A549 (cell line): Measurements from ENCODE around the gene MVB12B. TPM values are rescaled to one million over a fixed set of nuclear protein-coding genes. Genes with fewer than 3 reads are reported as not detected.
A peak's percentile ranks its signal among the peaks of the same experiment; 100 is the strongest.

Experiments used
- ATAC-seq, 2 experiments: fragments of 200-7000 bp in 1 of 2; fragments of >200 bp in 1 of 2; cut with Nextera tagmentation in 1 of 2; cut with Tn5 transposase in 1 of 2; 3 replicates each; pipeline versions ENCODE4 v1.8.0 to v1.9.1; 2018 to 2020; ENCODE audit warnings: mild to moderate bottlenecking in 1 of 2, moderate library complexity in 1 of 2
- CTCF ChIA-PET: fragments of 300-600 bp; sonication (Branson Sonifier 250); formaldehyde crosslinking; extraction: SDS; loops from one replicate; lab custom pipeline; 2021; ENCODE audit warnings: antibody characterized with exemption, inconsistent platforms; lab: Yijun Ruan, JAX
- POLR2A ChIA-PET: fragments of 350-600 bp; formaldehyde crosslinking; extraction: SDS; loops from one replicate; lab custom pipeline; 2021; ENCODE audit warnings: antibody characterized with exemption, inconsistent platforms; lab: Yijun Ruan, JAX
- DNase-seq, 2 experiments: peaks; one replicate each; pipeline versions ENCODE4 v3.0.0 to v3.0.0-alpha.2; 2011 to 2016; ENCODE audit warnings: low read depth in 1 of 2, low spot score in 1 of 2
- FAIRE-seq: peaks from 2 replicates; lab custom pipeline; 2011; peaks lifted over from hg19 to GRCh38; lab: Jason Lieb, UNC
- H3K27ac ChIP-seq, 2 experiments: fragments of >200 bp; sonication (Bioruptor Twin); formaldehyde crosslinking; 3 replicates each; pipeline ENCODE4 v1.5.1; 2016 to 2017
- H3K4me1 ChIP-seq: fragments of >200 bp; sonication (Bioruptor Twin); formaldehyde crosslinking; 3 replicates; pipeline ENCODE4 v1.6.1; 2016
- H3K4me2 ChIP-seq: fragments of >200 bp; sonication (Bioruptor Twin); formaldehyde crosslinking; 3 replicates; pipeline ENCODE4 v1.6.1; 2016
- H3K4me3 ChIP-seq: fragments of >200 bp; sonication (Bioruptor Twin); formaldehyde crosslinking; 3 replicates; pipeline ENCODE4 v1.5.1; 2016
- H3K9me3 ChIP-seq: fragments of >200 bp; sonication (Bioruptor Twin); formaldehyde crosslinking; 3 replicates; pipeline ENCODE4 v1.6.1; 2016
- CBX2 ChIP-seq: fragments of 200-600 bp; sonication (generic); IDR thresholded peaks from 2 replicates; pipeline ENCODE4 v1.6.1; 2016; ENCODE audit warnings: low read depth, mild to moderate bottlenecking, borderline replicate concordance
- CHD4 ChIP-seq: fragments of 200-600 bp; sonication (generic); IDR thresholded peaks from 2 replicates; pipeline ENCODE4 v1.6.1; 2016; ENCODE audit warnings: antibody characterized with exemption, mild to moderate bottlenecking, borderline replicate concordance
- CTCF ChIP-seq: fragments of >200 bp; sonication (Bioruptor Twin); formaldehyde crosslinking; IDR thresholded peaks from 3 replicates; pipeline ENCODE4 v1.5.1; 2016
- ELK1 ChIP-seq: fragments of 150-350 bp; IDR thresholded peaks from 2 replicates; pipeline ENCODE4 v1.6.1; 2014; ENCODE audit warnings: low read depth, mild to moderate bottlenecking, low read length
- FOSB ChIP-seq: fragments of 250-450 bp; sonication (Bioruptor Pico); IDR thresholded peaks from 2 replicates; pipeline ENCODE4 v1.5.0; 2020; ENCODE audit warnings: mild to moderate bottlenecking, moderate library complexity
- FOXS1 ChIP-seq: fragments of 250-450 bp; sonication (Bioruptor Pico); IDR thresholded peaks from 2 replicates; pipeline ENCODE4 v1.5.0; 2020; ENCODE audit warnings: mild to moderate bottlenecking, moderate library complexity
- GATA3 ChIP-seq: IDR thresholded peaks from 2 replicates; pipeline ENCODE4 v1.6.1; 2012; ENCODE audit warnings: borderline replicate concordance
- HDAC2 ChIP-seq: fragments of 200-600 bp; sonication (generic); IDR thresholded peaks from 2 replicates; pipeline ENCODE4 v1.6.1; 2016
- HMGXB4 ChIP-seq: fragments of 250-450 bp; sonication (Bioruptor Pico); IDR thresholded peaks from 2 replicates; pipeline ENCODE4 v1.5.0; 2021; ENCODE audit warnings: mild to moderate bottlenecking, moderate library complexity, borderline replicate concordance
- HOXB13 ChIP-seq: fragments of 250-450 bp; sonication (Bioruptor Pico); IDR thresholded peaks from 2 replicates; pipeline ENCODE4 v1.5.0; 2020; ENCODE audit warnings: low read depth, mild to moderate bottlenecking, moderate library complexity
- JUN ChIP-seq, 2 experiments: fragments of >200 bp; sonication (Bioruptor Twin); formaldehyde crosslinking; IDR thresholded peaks; 2 replicates in 1 of 2; 3 replicates in 1 of 2; pipeline ENCODE4 v1.6.1; 2016 to 2017
- MAFK ChIP-seq: fragments of 450-650 bp; IDR thresholded peaks from 2 replicates; pipeline ENCODE4 v1.6.1; 2014; ENCODE audit not compliant: partially characterized antibody
- NFE2L2 ChIP-seq: fragments of 150-350 bp; conservative IDR thresholded peaks from 2 replicates; pipeline ENCODE4 v1.6.1; 2014; ENCODE audit warnings: low read length
- NPAS2 ChIP-seq: fragments of 250-450 bp; sonication (Bioruptor Pico); IDR thresholded peaks from 2 replicates; pipeline ENCODE4 v1.8.0; 2022; ENCODE audit warnings: mild to moderate bottlenecking, moderate library complexity, borderline replicate concordance
- NR3C1 ChIP-seq: fragments of >200 bp; sonication (Bioruptor Twin); formaldehyde crosslinking; IDR thresholded peaks from 3 replicates; pipeline ENCODE4 v1.6.1; 2017
- PBX3 ChIP-seq: IDR thresholded peaks from 2 replicates; pipeline ENCODE4 v1.6.1; 2012
- POLR2A ChIP-seq: IDR thresholded peaks from 2 replicates; pipeline ENCODE4 v1.6.1; 2012; ENCODE audit warnings: mild to moderate bottlenecking, low read length
- POLR2AphosphoS2 ChIP-seq: conservative IDR thresholded peaks from 2 replicates; pipeline ENCODE4 v1.6.1; 2012; ENCODE audit warnings: low read length, improper control_type of control experiment, inconsistent platforms
- RAD21 ChIP-seq, 2 experiments: fragments of >200 bp in 1 of 2; sonication (Bioruptor Twin) in 1 of 2; formaldehyde crosslinking in 1 of 2; IDR thresholded peaks in 1 of 2; conservative IDR thresholded peaks in 1 of 2; 2 replicates in 1 of 2; 3 replicates in 1 of 2; pipeline ENCODE4 v1.6.1; 2012 to 2018; ENCODE audit warnings: inconsistent platforms in 1 of 2
- REST ChIP-seq: fragments of 200-600 bp; sonication (generic); IDR thresholded peaks from 2 replicates; pipeline ENCODE4 v1.6.1; 2016; ENCODE audit warnings: antibody characterized with exemption, mild to moderate bottlenecking, moderate library complexity
- SREBF2 ChIP-seq: fragments of 450-650 bp; IDR thresholded peaks from 2 replicates; pipeline ENCODE4 v1.6.1; 2014; ENCODE audit warnings: mild to moderate bottlenecking, moderate library complexity
- TP53 ChIP-seq: fragments of 250-450 bp; sonication (Bioruptor Pico); IDR thresholded peaks from 2 replicates; pipeline ENCODE4 v1.5.0; 2021; ENCODE audit warnings: mild to moderate bottlenecking, moderate library complexity
- ZC3H11A ChIP-seq: fragments of 450-650 bp; IDR thresholded peaks from 2 replicates; pipeline ENCODE4 v1.6.1; 2014; ENCODE audit warnings: antibody characterized with exemption, mild to moderate bottlenecking
- ZFP36 ChIP-seq: fragments of 450-650 bp; IDR thresholded peaks from 2 replicates; pipeline ENCODE4 v1.6.1; 2014; ENCODE audit warnings: borderline replicate concordance; ENCODE audit not compliant: partially characterized antibody
- WGBS: methylation state at CpG from one replicate; pipeline ENCODE4 v1.1.6; 2017; ENCODE audit errors: missing lambda C conversion rate; 5-methylcytosine and 5-hydroxymethylcytosine counted together
- polyA plus RNA-seq, 4 experiments: library from polyadenylated mRNA; depleted of rRNA in 3 of 4; stranded (reverse); fragments of >200 nt; fragmentation: RNase III in 1 of 4; extraction: RNeasy Plus Mini Kit Qiagen cat#74134 plus additional on column Dnase treatment in 1 of 4; gene quantifications; 2 replicates in 3 of 4; 3 replicates in 1 of 4; pipeline ENCODE4 v1.2.3, GENCODE V29; 2011 to 2017

MVB12B gene
- polyA plus RNA-seq, 2 of the 4 experiments (the other 2 are of a cell fraction): 4.6 to 5.9 TPM

- H3K9me3 ChIP-seq: no peaks in the 10 kb centered on the region
These were observed 58.3 kb downstream of the MVB12B start for GRCh38 chr9:126384926-126385325.

GRCh38 chr9:126386088-126386487, 59.5 kb downstream of the MVB12B start:
- FAIRE-seq: no peak
- Histone ChIP-seq H3K4me2 (no peak overlapping the region), H3K27ac (no peak overlapping the region), H3K9me3 (no peaks in the 10 kb centered on the region), H3K4me3 (no peak overlapping the region), H3K4me1 (no peaks in the 10 kb centered on the region)
- 63% methylated on average over 5 of the region's 5 CpGs for WGBS
- DNase-seq: peak in 1 of 2 experiments; percentile 42
- POLR2A ChIA-PET: no interaction called here
- no peak for TF ChIP-seq NPAS2 (CRISPR knock-in tag)
- TF ChIP-seq RAD21 (conservative IDR thresholded peaks at IDR 0.05 in 1 of 2, IDR thresholded peaks at IDR 0.05 in 1 of 2): peak; percentile 28 to 45; a peak in 2 of 5 replicates
- TF ChIP-seq POLR2A: no peak
- TF ChIP-seq FOXS1: no peak
- TF ChIP-seq HOXB13: no peak
- no peak for TF ChIP-seq NR3C1
- no peak for TF ChIP-seq HMGXB4 (CRISPR knock-in tag)
- no peak for TF ChIP-seq ELK1
- TF ChIP-seq CHD4: no peak
- no peak for TF ChIP-seq REST
- peak; percentile 18; the same call in 1 of the 3 replicates for TF ChIP-seq CTCF
- ATAC-seq: peak; percentile 71 to 86; a peak in 4 of 6 replicates
- CTCF ChIA-PET: interaction anchor here (0.6 to 3.9 kb wide), 8 partner anchors 12 to 978 kb away, joined by 3 to 34 read pairs (median 3); no protein-coding TSS in a partner anchor

More at GRCh38 chr9:126384926-126385325, 58.3 kb downstream of the MVB12B start:
- DNase-seq (no peak), FAIRE-seq (no peak), ATAC-seq (no peak)
- no peak for TF ChIP-seq FOSB
- TF ChIP-seq CBX2: no peak
- TF ChIP-seq PBX3: no peak
- no peak for TF ChIP-seq HOXB13
- no peak for TF ChIP-seq FOXS1
- no peak for TF ChIP-seq NFE2L2
- TF ChIP-seq SREBF2: no peak
- no peak for TF ChIP-seq ZFP36
- no peak for TF ChIP-seq JUN (IDR thresholded peaks at IDR 0.05)
- no peak for TF ChIP-seq ZC3H11A
- TF ChIP-seq TP53: no peak
- TF ChIP-seq MAFK: no peak
- TF ChIP-seq GATA3: no peak
- no peak for TF ChIP-seq POLR2AphosphoS2
- TF ChIP-seq NR3C1: no peak
- TF ChIP-seq HDAC2: no peak
- Histone ChIP-seq H3K4me2 (no peak overlapping the region), H3K4me3 (no peak overlapping the region), H3K4me1 (no peaks in the 10 kb centered on the region), H3K27ac (no peak overlapping the region)
- ChIA-PET POLR2A (no interaction called here), CTCF (interaction anchor here (1.4 to 3.9 kb wide), 2 partner anchors 10 to 13 kb away, joined by 4 to 34 read pairs; no protein-coding TSS in a partner anchor)
- 92% methylated on average over 7 of the region's 7 CpGs for WGBS
